ENCODE results near the gene ACAN. TPM values are rescaled to one million over a fixed set of nuclear protein-coding genes. Genes with fewer than 3 reads are reported as not detected.

ACAN gene
- total and polyA plus RNA-seq, 2 donors (not counting 3 experiments of a cell fraction or from before 2014, with no cell fraction given): not detected

- Histone ChIP-seq H3K4me2 (ENCODE audit: insufficient read depth, low read length) (no peak overlapping the region), H2AFZ (ENCODE audit: low read depth, low read length) (no peak overlapping the region), H3K9me3 (replicated peaks; ENCODE audit: control insufficient read depth, insufficient read depth, low read length) (no peaks in the 10 kb centered on the region), H3K79me2 (ENCODE audit: control insufficient read depth, insufficient read depth, low read length) (no peaks in the 10 kb centered on the region), H4K20me1 (replicated peaks; ENCODE audit: control insufficient read depth, extremely low read depth, insufficient read depth, low read length) (no peaks in the 10 kb centered on the region), H3K36me3 (ENCODE audit: control insufficient read depth in 2 of 2, extremely low read depth in 1 of 2, insufficient read depth in 2 of 2, low read length in 2 of 2) (no peaks in the 10 kb centered on the region), H3K4me3 (replicated peaks in 1 of 3; ENCODE audit: insufficient read depth in 1 of 3, low read depth in 1 of 3, low read length in 3 of 3) (no peak overlapping the region), H3K27me3 (ENCODE audit: control insufficient read depth in 2 of 2, insufficient read depth in 2 of 2, low read length in 2 of 2) (no peaks in the 10 kb centered on the region), H3K9ac (replicated peaks; ENCODE audit: extremely low read depth, insufficient read depth, low read length) (no peak overlapping the region), H3K9me1 (replicated peaks; ENCODE audit: control insufficient read depth, extremely low read depth, insufficient read depth, low read length) (no peaks in the 10 kb centered on the region), H3K4me1 (ENCODE audit: control insufficient read depth, extremely low read depth, insufficient read depth, low read length) (peaks cover 8% of the 10 kb centered on the region), H3K27ac (ENCODE audit: insufficient read depth, low read depth, low read length) (no peak overlapping the region)
- TF ChIP-seq MAX (IDR thresholded peaks at IDR 0.05; ENCODE audit: insufficient read depth, insufficient read length): no peak
- no peak for DNase-seq (ENCODE audit: low read depth, low spot score)
- FAIRE-seq: no peak
- dilution Hi-C loops (cut with MboI; ENCODE audit: extremely low pct_ligation_motif_present, low sequenced_read_pairs): no loop called here
- BruUV-seq (replicated peaks): no TSS peak
- intact Hi-C loops (cut with micrococcal nuclease): no loop called here
- CTCF ChIA-PET: interaction anchor here (1.0 kb wide), 3 partner anchors 14 to 284 kb away, joined by 3 read pairs; no protein-coding TSS in a partner anchor
- POLR2A ChIA-PET: interaction anchor here (0.6 kb wide), 1 partner anchor 10 kb away, joined by 3 read pairs; no protein-coding TSS in a partner anchor
Observed at GRCh38 chr15:88908123-88908522, 104.9 kb downstream of the ACAN start.

GRCh38 chr15:88908697-88909621, 105.7 kb downstream of the ACAN start:
- ChIA-PET POLR2A (interaction anchor here (0.6 kb wide), 1 partner anchor 11 kb away, joined by 3 read pairs; no protein-coding TSS in a partner anchor), CTCF (interaction anchor here (1.0 kb wide), 1 partner anchor 15 kb away, joined by 3 read pairs; no protein-coding TSS in a partner anchor)
- no peak overlapping the region for H3K9ac ChIP-seq (replicated peaks; ENCODE audit: extremely low read depth, insufficient read depth, low read length)
- DNase-seq (ENCODE audit: low read depth, low spot score) (no peak), FAIRE-seq (no peak)
- no peaks in the 10 kb centered on the region for H4K20me1 ChIP-seq (replicated peaks; ENCODE audit: control insufficient read depth, extremely low read depth, insufficient read depth, low read length)
- H3K4me2 ChIP-seq (ENCODE audit: insufficient read depth, low read length): no peak overlapping the region
- H2AFZ ChIP-seq (ENCODE audit: low read depth, low read length): no peak overlapping the region
- no peak overlapping the region for H3K4me3 ChIP-seq (replicated peaks in 1 of 3; ENCODE audit: insufficient read depth in 1 of 3, low read depth in 1 of 3, low read length in 3 of 3)
- peaks cover 12% of the 10 kb centered on the region for H3K4me1 ChIP-seq (ENCODE audit: control insufficient read depth, extremely low read depth, insufficient read depth, low read length)
- dilution Hi-C loops (cut with MboI; ENCODE audit: extremely low pct_ligation_motif_present, low sequenced_read_pairs) (no loop called here), intact Hi-C loops (cut with micrococcal nuclease) (no loop called here)
- no peaks in the 10 kb centered on the region for H3K36me3 ChIP-seq (ENCODE audit: control insufficient read depth in 2 of 2, extremely low read depth in 1 of 2, insufficient read depth in 2 of 2, low read length in 2 of 2)
- no TSS peak for BruUV-seq (replicated peaks)
- no peak overlapping the region for H3K27ac ChIP-seq (ENCODE audit: insufficient read depth, low read depth, low read length)
- no peak for TF ChIP-seq POLR2AphosphoS5 (IDR thresholded peaks at IDR 0.05; ENCODE audit: insufficient read depth, low read depth, low read length)
- TF ChIP-seq MAX (IDR thresholded peaks at IDR 0.05; ENCODE audit: insufficient read depth, insufficient read length): no peak
- no peak for TF ChIP-seq EZH2 (IDR thresholded peaks at IDR 0.05; ENCODE audit: borderline replicate concordance, low read depth, low read length, severe bottlenecking)
- TF ChIP-seq JUN (IDR thresholded peaks at IDR 0.05; ENCODE audit: borderline replicate concordance, insufficient read depth, insufficient read length, low read depth): no peak
- TF ChIP-seq MYC (IDR thresholded peaks at IDR 0.05; ENCODE audit: low read depth, low read length): no peak
- no peak for TF ChIP-seq CTCF (IDR thresholded peaks at IDR 0.05; ENCODE audit: extremely low read depth in 1 of 2, insufficient read depth in 1 of 2, low read depth in 1 of 2, low read length in 2 of 2)
- no peak for TF ChIP-seq FOS (IDR thresholded peaks at IDR 0.05; ENCODE audit: borderline replicate concordance, insufficient read depth, low read length)
- no peak for TF ChIP-seq GATA2 (IDR thresholded peaks at IDR 0.05; ENCODE audit: insufficient read depth, insufficient read length, low read depth, low read length)
- no peak for TF ChIP-seq POLR2A (IDR thresholded peaks at IDR 0.05; ENCODE audit: low read depth, low read length)
- no peaks in the 10 kb centered on the region for H3K9me3 ChIP-seq (replicated peaks; ENCODE audit: control insufficient read depth, insufficient read depth, low read length)
- H3K9me1 ChIP-seq (replicated peaks; ENCODE audit: control insufficient read depth, extremely low read depth, insufficient read depth, low read length): no peaks in the 10 kb centered on the region
- H3K27me3 ChIP-seq (ENCODE audit: control insufficient read depth in 2 of 2, insufficient read depth in 2 of 2, low read length in 2 of 2): no peaks in the 10 kb centered on the region
- H3K79me2 ChIP-seq (ENCODE audit: control insufficient read depth, insufficient read depth, low read length): no peaks in the 10 kb centered on the region
